Activated CD4-positive, alpha-beta T cell treated with anti-CD3 and anti-CD28 coated beads, Interleukin-2, amount 10 ng/mL, durations not matched to agents 7 days and 5 days (primary cell): Measurements from ENCODE around the gene ARHGAP15. TPM values are rescaled to one million over a fixed set of nuclear protein-coding genes. Genes with fewer than 3 reads are reported as not detected.

Source experiments
- CTCF ChIA-PET: fragments of 350-600 bp; sonication (Branson Sonifier 250); formaldehyde crosslinking; loops from one replicate; lab custom pipeline; 2021; ENCODE audit warnings: antibody characterized with exemption; lab: Charles Lee
- POLR2A ChIA-PET: fragments of 350-600 bp; sonication (Branson Sonifier 250); formaldehyde crosslinking; loops from one replicate; lab custom pipeline; 2021; ENCODE audit warnings: antibody characterized with exemption; lab: Charles Lee
- DNase-seq: peaks from one replicate; pipeline ENCODE4 v3.0.0-alpha.2; 2020
- H3K27ac Mint-ChIP-seq: one replicate; pipeline ENCODE4 v1.8.0; 2021; ENCODE audit warnings: mild to moderate bottlenecking, moderate library complexity, mixed read lengths
- H3K27me3 Mint-ChIP-seq: one replicate; pipeline ENCODE4 v1.8.0; 2021; ENCODE audit warnings: mixed read lengths
- H3K36me3 Mint-ChIP-seq: one replicate; pipeline ENCODE4 v1.8.0; 2021; ENCODE audit warnings: low read depth, mixed read lengths
- H3K4me1 Mint-ChIP-seq: one replicate; pipeline ENCODE4 v1.8.0; 2021; ENCODE audit warnings: mixed read lengths
- H3K4me3 Mint-ChIP-seq: one replicate; pipeline ENCODE4 v1.8.0; 2021; ENCODE audit warnings: mild to moderate bottlenecking, moderate library complexity, mixed read lengths
- H3K9me3 Mint-ChIP-seq: one replicate; pipeline ENCODE4 v1.8.0; 2021; ENCODE audit warnings: mixed read lengths
- total RNA-seq, 2 experiments: library from RNA; stranded (reverse); gene quantifications; one replicate each; pipeline ENCODE4 v1.2.3, GENCODE V29; 2021

The ARHGAP15 gene
- total RNA-seq, 2 experiments from 2014 or later: 189 to 197 TPM

GRCh38 chr2:143347901-143348414, 218.7 kb downstream of the ARHGAP15 start:
- Mint-ChIP-seq H3K27me3 (no peaks in the 10 kb centered on the region), H3K4me1 (no peaks in the 10 kb centered on the region), H3K36me3 (peaks cover 15% of the 10 kb centered on the region), H3K27ac (no peak overlapping the region), H3K4me3 (no peak overlapping the region), H3K9me3 (no peaks in the 10 kb centered on the region)
- DNase-seq: no peak
- ChIA-PET POLR2A (no interaction called here), CTCF (interaction anchor here (0.6 kb wide), 1 partner anchor 1061 kb away, joined by 3 read pairs; no protein-coding TSS in a partner anchor)

GRCh38 chr2:143354050-143354750, 225.0 kb downstream of the ARHGAP15 start:
- Mint-ChIP-seq H3K27ac (no peak overlapping the region), H3K9me3 (no peaks in the 10 kb centered on the region), H3K4me1 (no peaks in the 10 kb centered on the region), H3K36me3 (peaks cover 6% of the 10 kb centered on the region), H3K27me3 (no peaks in the 10 kb centered on the region), H3K4me3 (no peak overlapping the region)
- no peak for DNase-seq
- POLR2A ChIA-PET: no interaction called here
- CTCF ChIA-PET: interaction anchor here (0.9 kb wide), 1 partner anchor 193 kb away, joined by 3 read pairs; no protein-coding TSS in a partner anchor

DNA sequence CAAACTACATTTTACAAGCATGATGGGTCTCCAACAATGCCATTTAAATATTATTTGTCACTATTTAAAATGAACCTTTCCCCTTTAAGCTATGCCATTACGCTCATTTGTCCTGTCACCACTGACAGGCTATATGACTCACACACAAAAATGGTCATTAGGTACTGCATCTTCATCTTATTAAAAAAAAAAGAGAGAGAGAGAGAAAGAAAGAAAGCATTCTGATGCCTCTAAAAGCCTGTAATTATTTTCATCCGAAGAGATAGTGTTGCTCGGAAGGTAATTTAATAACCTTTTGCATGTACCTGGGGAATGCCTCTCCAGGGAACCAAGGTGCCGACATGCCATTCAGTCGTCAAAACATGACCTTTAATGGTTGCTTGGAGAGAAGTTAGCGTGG, 226.7 kb downstream of the ARHGAP15 start:
- Mint-ChIP-seq H3K27ac (no peak overlapping the region), H3K9me3 (no peaks in the 10 kb centered on the region), H3K4me3 (no peak overlapping the region), H3K27me3 (no peaks in the 10 kb centered on the region), H3K4me1 (no peaks in the 10 kb centered on the region), H3K36me3 (peaks cover 12% of the 10 kb centered on the region)
- ChIA-PET CTCF (no interaction called here), POLR2A (no interaction called here)
- DNase-seq: no peak

DNA sequence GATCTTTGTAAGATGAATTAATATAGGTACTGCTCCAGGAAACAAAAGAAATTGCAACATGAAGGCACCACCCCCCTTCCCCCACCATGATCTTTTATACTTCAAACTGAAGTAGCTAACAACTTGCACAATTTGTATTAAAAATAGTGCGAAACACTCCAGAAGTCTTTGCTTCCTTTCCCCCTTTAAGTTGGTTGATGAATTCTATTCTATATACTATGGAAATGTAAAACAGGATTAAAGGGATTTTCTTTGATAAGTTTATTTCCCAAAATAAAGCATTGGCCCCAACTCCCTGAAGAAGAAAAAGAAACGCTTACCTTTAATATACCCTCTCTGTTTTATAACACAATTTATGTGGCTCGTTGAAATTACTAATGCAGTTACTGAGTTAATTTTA, 227.1 kb downstream of the ARHGAP15 start:
- POLR2A ChIA-PET: no interaction called here
- Mint-ChIP-seq H3K9me3 (no peaks in the 10 kb centered on the region), H3K36me3 (peaks cover 13% of the 10 kb centered on the region), H3K4me3 (no peak overlapping the region), H3K4me1 (no peaks in the 10 kb centered on the region), H3K27me3 (no peaks in the 10 kb centered on the region), H3K27ac (no peak overlapping the region)
- CTCF ChIA-PET: no interaction called here
- DNase-seq: no peak

GRCh38 chr2:143356736-143357446, 227.7 kb downstream of the ARHGAP15 start:
- Mint-ChIP-seq H3K27ac (no peak overlapping the region), H3K36me3 (peaks cover 17% of the 10 kb centered on the region), H3K27me3 (no peaks in the 10 kb centered on the region), H3K9me3 (no peaks in the 10 kb centered on the region), H3K4me3 (no peak overlapping the region), H3K4me1 (no peaks in the 10 kb centered on the region)
- DNase-seq: no peak
- POLR2A ChIA-PET: no interaction called here
- CTCF ChIA-PET: no interaction called here

- DNase-seq: no peak
- CTCF ChIA-PET: no interaction called here
- no peaks in the 10 kb centered on the region for H3K4me1 Mint-ChIP-seq
Observed at GRCh38 chr2:143357966-143358365, 228.7 kb downstream of the ARHGAP15 start.

GRCh38 chr2:143361346-143361745, 232.1 kb downstream of the ARHGAP15 start:
- Mint-ChIP-seq H3K36me3 (peaks cover 27% of the 10 kb centered on the region), H3K9me3 (no peaks in the 10 kb centered on the region), H3K27ac (no peak overlapping the region), H3K4me1 (no peaks in the 10 kb centered on the region), H3K27me3 (no peaks in the 10 kb centered on the region), H3K4me3 (no peak overlapping the region)
- DNase-seq: no peak
- ChIA-PET POLR2A (no interaction called here), CTCF (no interaction called here)

More at GRCh38 chr2:143357966-143358365, 228.7 kb downstream of the ARHGAP15 start:
- POLR2A ChIA-PET: no interaction called here
- Mint-ChIP-seq H3K9me3 (no peaks in the 10 kb centered on the region), H3K4me3 (no peak overlapping the region), H3K27ac (no peak overlapping the region), H3K36me3 (peaks cover 25% of the 10 kb centered on the region), H3K27me3 (no peaks in the 10 kb centered on the region)

GRCh38 chr2:143371616-143372015, 242.4 kb downstream of the ARHGAP15 start:
- H3K4me1 Mint-ChIP-seq: no peaks in the 10 kb centered on the region

DNA sequence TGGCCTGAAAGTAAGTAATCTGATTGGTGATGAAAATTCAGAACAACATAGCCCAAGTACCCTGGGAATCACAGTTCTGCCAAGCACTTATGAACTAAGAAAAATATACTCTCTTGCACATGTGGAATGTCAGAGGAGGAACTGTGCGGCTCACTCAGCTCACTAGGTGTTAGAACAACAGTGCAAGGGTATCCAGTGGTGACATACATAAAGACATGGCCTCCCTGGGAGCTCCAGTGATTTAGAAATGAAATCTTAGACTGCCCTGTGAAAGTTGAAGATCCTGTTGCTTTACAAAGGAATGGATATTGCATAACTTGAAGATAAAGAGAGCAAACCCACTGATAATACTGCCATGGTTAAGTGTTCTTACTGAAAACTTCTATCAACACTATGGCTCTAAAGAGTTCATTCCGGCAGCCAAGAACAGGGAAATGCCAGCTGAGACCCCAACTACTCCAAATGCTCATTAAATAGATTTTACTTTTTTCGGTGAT, 246.2 kb downstream of the ARHGAP15 start:
- no peak for DNase-seq
- peaks cover 23% of the 10 kb centered on the region for H3K36me3 Mint-ChIP-seq
- no peak overlapping the region for H3K4me3 Mint-ChIP-seq
- H3K27ac Mint-ChIP-seq: no peak overlapping the region
- H3K9me3 Mint-ChIP-seq: peaks cover 4% of the 10 kb centered on the region
- POLR2A ChIA-PET: no interaction called here
- H3K27me3 Mint-ChIP-seq: no peaks in the 10 kb centered on the region
- no peaks in the 10 kb centered on the region for H3K4me1 Mint-ChIP-seq
- CTCF ChIA-PET: interaction anchor here (0.6 kb wide), 1 partner anchor 15 kb away, joined by 3 read pairs; no protein-coding TSS in a partner anchor

More at GRCh38 chr2:143371616-143372015, 242.4 kb downstream of the ARHGAP15 start:
- Mint-ChIP-seq H3K27ac (no peak overlapping the region), H3K4me3 (no peak overlapping the region), H3K27me3 (no peaks in the 10 kb centered on the region), H3K36me3 (peaks cover 22% of the 10 kb centered on the region), H3K9me3 (peaks cover 4% of the 10 kb centered on the region)
- DNase-seq: no peak
- CTCF ChIA-PET: no interaction called here
- POLR2A ChIA-PET: no interaction called here

- no peak for DNase-seq
- Mint-ChIP-seq H3K4me1 (no peaks in the 10 kb centered on the region), H3K27ac (no peak overlapping the region), H3K9me3 (no peaks in the 10 kb centered on the region), H3K36me3 (peaks cover 17% of the 10 kb centered on the region), H3K27me3 (no peaks in the 10 kb centered on the region), H3K4me3 (no peak overlapping the region)
- CTCF ChIA-PET: no interaction called here
- POLR2A ChIA-PET: no interaction called here
Observed at GRCh38 chr2:143378996-143379395, 249.8 kb downstream of the ARHGAP15 start.

DNA sequence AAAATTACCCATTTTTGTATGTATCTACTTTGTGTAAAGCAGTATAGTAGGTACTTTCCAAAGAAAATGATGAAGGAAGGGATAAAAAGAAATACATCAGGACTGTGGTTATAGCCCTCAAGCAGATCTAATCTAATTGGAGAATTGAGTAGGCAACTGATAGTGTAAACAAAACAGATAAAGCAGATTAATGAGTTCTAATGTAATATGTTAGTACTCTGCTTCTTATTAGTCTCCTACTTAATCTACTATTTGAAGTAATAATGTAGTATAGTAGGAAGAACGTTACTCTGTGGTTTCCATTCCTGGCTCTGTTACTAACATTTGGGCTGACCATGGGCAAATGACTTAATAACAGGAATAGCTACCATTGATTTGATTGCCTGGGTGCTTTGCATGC, 250.7 kb downstream of the ARHGAP15 start:
- POLR2A ChIA-PET: no interaction called here
- peaks cover 16% of the 10 kb centered on the region for H3K36me3 Mint-ChIP-seq
- H3K9me3 Mint-ChIP-seq: no peaks in the 10 kb centered on the region
- CTCF ChIA-PET: no interaction called here
- no peaks in the 10 kb centered on the region for H3K27me3 Mint-ChIP-seq
- no peak for DNase-seq
- H3K4me3 Mint-ChIP-seq: no peak overlapping the region
- H3K4me1 Mint-ChIP-seq: no peaks in the 10 kb centered on the region
- no peak overlapping the region for H3K27ac Mint-ChIP-seq

DNA sequence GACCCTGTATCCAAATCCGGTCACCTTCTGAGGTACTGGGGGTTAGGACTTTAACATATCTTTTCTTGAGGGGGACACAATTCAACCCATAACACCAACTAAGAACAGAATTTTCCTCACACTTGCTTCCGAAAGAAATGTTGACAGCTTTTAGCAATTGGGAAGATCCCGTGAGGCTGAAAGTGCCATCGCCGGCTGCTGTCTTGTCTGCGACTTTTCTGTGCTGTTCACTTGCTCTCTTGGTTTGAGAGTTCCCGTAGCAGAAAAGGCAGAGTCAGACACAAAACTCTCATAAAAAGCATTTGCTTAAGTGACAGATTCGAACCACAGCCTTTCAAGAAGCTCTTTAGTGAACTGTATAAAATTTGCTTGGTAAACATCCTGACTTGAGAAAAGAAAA, 253.4 kb downstream of the ARHGAP15 start:
- ChIA-PET POLR2A (no interaction called here), CTCF (no interaction called here)
- H3K36me3 Mint-ChIP-seq: peaks cover 15% of the 10 kb centered on the region
- no peak overlapping the region for H3K27ac Mint-ChIP-seq
- no peaks in the 10 kb centered on the region for H3K27me3 Mint-ChIP-seq
- no peak overlapping the region for H3K4me3 Mint-ChIP-seq
- DNase-seq: no peak
- H3K4me1 Mint-ChIP-seq: no peaks in the 10 kb centered on the region
- H3K9me3 Mint-ChIP-seq: no peaks in the 10 kb centered on the region

- ChIA-PET CTCF (no interaction called here), POLR2A (no interaction called here)
- no peak for DNase-seq
- Mint-ChIP-seq H3K4me1 (no peaks in the 10 kb centered on the region), H3K9me3 (no peaks in the 10 kb centered on the region), H3K27me3 (no peaks in the 10 kb centered on the region), H3K27ac (no peak overlapping the region), H3K4me3 (no peak overlapping the region), H3K36me3 (peaks cover 15% of the 10 kb centered on the region)
Observed at GRCh38 chr2:143383016-143383415, 253.8 kb downstream of the ARHGAP15 start.
